WTC11 (cell line): ENCODE measurements around the gene COG4. TPM values are rescaled to one million over a fixed set of nuclear protein-coding genes. Genes with fewer than 3 reads are reported as not detected.

Experiments
- ATAC-seq: fragments of 200-7000 bp; cut with Tn5 transposase; 2 replicates; pipeline ENCODE4 v1.10.0; 2021; ENCODE audit warnings: mild to moderate bottlenecking, moderate library complexity
- CTCF ChIA-PET: fragments of 300-600 bp; sonication (Branson Sonifier 250); formaldehyde crosslinking; loops from one replicate; lab custom pipeline; 2021; ENCODE audit warnings: antibody characterized with exemption; lab: Charles Lee
- POLR2A ChIA-PET: fragments of 350-600 bp; sonication (Branson Sonifier 250); formaldehyde crosslinking; loops from one replicate; lab custom pipeline; 2021; ENCODE audit warnings: antibody characterized with exemption; lab: Charles Lee
- DNase-seq: peaks from one replicate; pipeline ENCODE4 v3.0.0; 2021; ENCODE audit warnings: low spot score
- H3K27ac Mint-ChIP-seq: 2 replicates; pipeline ENCODE4 v1.8.0; 2021; ENCODE audit warnings: mixed read lengths
- H3K27me3 Mint-ChIP-seq: 2 replicates; pipeline ENCODE4 v1.8.0; 2021; ENCODE audit warnings: low read depth, mild to moderate bottlenecking, moderate library complexity, mixed read lengths
- H3K36me3 Mint-ChIP-seq: 2 replicates; pipeline ENCODE4 v1.8.0; 2021; ENCODE audit warnings: mixed read lengths
- H3K4me1 Mint-ChIP-seq: 2 replicates; pipeline ENCODE4 v1.8.0; 2022; ENCODE audit warnings: mixed read lengths
- H3K4me3 Mint-ChIP-seq: 2 replicates; pipeline ENCODE4 v1.8.0; 2021; ENCODE audit warnings: mild to moderate bottlenecking, moderate library complexity, mixed read lengths
- H3K9me3 Mint-ChIP-seq: 2 replicates; pipeline ENCODE4 v1.8.0; 2021; ENCODE audit warnings: mixed read lengths
- ATF3 ChIP-seq: sonication (generic); formaldehyde crosslinking; conservative IDR thresholded peaks from 2 replicates; pipeline ENCODE4 v1.8.1; 2022; ENCODE audit warnings: mild to moderate bottlenecking, missing genetic modification reagents
- CDX4 ChIP-seq: fragments of 250-450 bp; sonication (Bioruptor Pico); IDR thresholded peaks from 2 replicates; pipeline ENCODE4 v1.9.0; 2021; ENCODE audit warnings: moderate library complexity, mild to moderate bottlenecking, inconsistent platforms, borderline replicate concordance
- CREB1 ChIP-seq: sonication (generic); formaldehyde crosslinking; IDR thresholded peaks from 2 replicates; pipeline ENCODE4 v1.8.0; 2023; ENCODE audit warnings: mild to moderate bottlenecking, missing genetic modification reagents
- E2F5 ChIP-seq: sonication (generic); formaldehyde crosslinking; IDR thresholded peaks from 2 replicates; pipeline ENCODE4 v1.8.1; 2022; ENCODE audit warnings: mild to moderate bottlenecking, moderate library complexity, missing genetic modification reagents
- ELF4 ChIP-seq: sonication (generic); formaldehyde crosslinking; IDR thresholded peaks from 2 replicates; pipeline ENCODE4 v1.8.1; 2022; ENCODE audit warnings: low read depth, mild to moderate bottlenecking, moderate library complexity, missing genetic modification reagents
- ESRRA ChIP-seq: sonication (generic); formaldehyde crosslinking; IDR thresholded peaks from 2 replicates; pipeline ENCODE4 v1.8.1; 2022; ENCODE audit warnings: mild to moderate bottlenecking, missing genetic modification reagents, borderline replicate concordance
- FOXP4 ChIP-seq: sonication (generic); formaldehyde crosslinking; IDR thresholded peaks from 2 replicates; pipeline ENCODE4 v1.8.0; 2022; ENCODE audit warnings: mild to moderate bottlenecking, missing genetic modification reagents
- HMGXB4 ChIP-seq: sonication (generic); formaldehyde crosslinking; IDR thresholded peaks from 2 replicates; pipeline ENCODE4 v1.8.1; 2023; ENCODE audit warnings: mild to moderate bottlenecking, moderate library complexity, missing genetic modification reagents
- IRF2 ChIP-seq: sonication (generic); formaldehyde crosslinking; IDR thresholded peaks from 2 replicates; pipeline ENCODE4 v1.8.0; 2022; ENCODE audit warnings: low read depth, missing genetic modification reagents, borderline replicate concordance
- JUN ChIP-seq: sonication (generic); formaldehyde crosslinking; IDR thresholded peaks from 2 replicates; pipeline ENCODE4 v1.8.0; 2023; ENCODE audit warnings: mild to moderate bottlenecking, missing genetic modification reagents
- NFATC4 ChIP-seq: fragments of 250-450 bp; sonication (Bioruptor Pico); IDR thresholded peaks from 2 replicates; pipeline ENCODE4 v1.9.0; 2021; ENCODE audit warnings: mild to moderate bottlenecking
- NR1H2 ChIP-seq: sonication (generic); formaldehyde crosslinking; IDR thresholded peaks from 2 replicates; pipeline ENCODE4 v1.9.0; 2021; ENCODE audit warnings: mild to moderate bottlenecking, moderate library complexity, missing genetic modification reagents
- NR2C2 ChIP-seq: sonication (generic); formaldehyde crosslinking; IDR thresholded peaks from 2 replicates; pipeline ENCODE4 v1.8.0; 2022; ENCODE audit warnings: mild to moderate bottlenecking, missing genetic modification reagents
- PRDM15 ChIP-seq: sonication (generic); formaldehyde crosslinking; IDR thresholded peaks from 2 replicates; pipeline ENCODE4 v1.8.0; 2022; ENCODE audit warnings: missing genetic modification reagents
- RELA ChIP-seq: sonication (generic); formaldehyde crosslinking; IDR thresholded peaks from 2 replicates; pipeline ENCODE4 v1.8.1; 2022; ENCODE audit warnings: missing genetic modification reagents, mild to moderate bottlenecking, borderline replicate concordance
- SMAD4 ChIP-seq: sonication (generic); formaldehyde crosslinking; IDR thresholded peaks from 2 replicates; pipeline ENCODE4 v1.8.0; 2022; ENCODE audit warnings: mild to moderate bottlenecking, missing genetic modification reagents
- TCF7 ChIP-seq: sonication (generic); formaldehyde crosslinking; IDR thresholded peaks from 2 replicates; pipeline ENCODE4 v1.8.0; 2022; ENCODE audit warnings: mild to moderate bottlenecking, low read depth, missing genetic modification reagents, moderate library complexity
- ZMAT4 ChIP-seq: fragments of 250-450 bp; sonication (Bioruptor Pico); IDR thresholded peaks from 2 replicates; pipeline ENCODE4 v1.9.0; 2021; ENCODE audit warnings: mild to moderate bottlenecking
- ZNF219 ChIP-seq: sonication (generic); formaldehyde crosslinking; IDR thresholded peaks from 2 replicates; pipeline ENCODE4 v1.8.0; 2023; ENCODE audit warnings: missing genetic modification reagents, mild to moderate bottlenecking, borderline replicate concordance
- ZNF232 ChIP-seq: sonication (generic); formaldehyde crosslinking; IDR thresholded peaks from 2 replicates; pipeline ENCODE4 v1.8.0; 2022; ENCODE audit warnings: mild to moderate bottlenecking, missing genetic modification reagents
- ZNF263 ChIP-seq: sonication (generic); formaldehyde crosslinking; IDR thresholded peaks from 2 replicates; pipeline ENCODE4 v1.8.1; 2022; ENCODE audit warnings: low read depth, mild to moderate bottlenecking, moderate library complexity, missing genetic modification reagents
- ZNF425 ChIP-seq: fragments of 250-450 bp; sonication (Bioruptor Pico); conservative IDR thresholded peaks from 2 replicates; pipeline ENCODE4 v1.9.0; 2021; ENCODE audit warnings: mild to moderate bottlenecking
- total RNA-seq: library from RNA; stranded (reverse); gene quantifications from 3 replicates; pipeline ENCODE4 v1.2.3, GENCODE V29; 2021

COG4 gene
- total RNA-seq, 1 experiment from 2014 or later, result 56.6 TPM

GRCh38 chr16:70466805-70467076 lies 56.6 kb downstream of the COG4 start:
- H3K4me3 Mint-ChIP-seq, result no peak overlapping the region
- no peaks in the 10 kb centered on the region for H3K9me3 Mint-ChIP-seq
- H3K27me3 Mint-ChIP-seq, result no peaks in the 10 kb centered on the region
- ATAC-seq, result no peak
- DNase-seq, result no peak
- no peak overlapping the region for H3K27ac Mint-ChIP-seq
- H3K36me3 Mint-ChIP-seq, result no peaks in the 10 kb centered on the region
- TF ChIP-seq CDX4 (CRISPR knock-in tag) (no peak), ZNF263 (CRISPR knock-in tag) (no peak), ZNF232 (CRISPR knock-in tag) (no peak), TCF7 (no peak), ESRRA (no peak), ZMAT4 (CRISPR knock-in tag) (no peak), NR1H2 (CRISPR knock-in tag) (no peak), ATF3 (no peak), RELA (no peak), HMGXB4 (CRISPR knock-in tag) (no peak), CREB1 (CRISPR knock-in tag) (no peak), NFATC4 (CRISPR knock-in tag) (no peak), IRF2 (CRISPR knock-in tag) (no peak), ELF4 (CRISPR knock-in tag) (no peak), SMAD4 (CRISPR knock-in tag) (no peak), ZNF219 (CRISPR knock-in tag) (no peak), NR2C2 (CRISPR knock-in tag) (no peak), FOXP4 (no peak)
- ChIA-PET POLR2A (no interaction called here), CTCF (interaction anchor here (1.3 to 1.8 kb wide), 2 partner anchors 67 to 86 kb away, joined by 3 to 6 read pairs; no protein-coding TSS in a partner anchor)
- H3K4me1 Mint-ChIP-seq, result peaks cover 3% of the 10 kb centered on the region; the same call in 1 of the 2 replicates

- ATAC-seq (no peak), DNase-seq (no peak)
- H3K9me3 Mint-ChIP-seq, result no peaks in the 10 kb centered on the region
- H3K4me1 Mint-ChIP-seq, result peaks cover 3% of the 10 kb centered on the region; the same call in 1 of the 2 replicates
- no peak overlapping the region for H3K4me3 Mint-ChIP-seq
- no peak overlapping the region for H3K27ac Mint-ChIP-seq
- no peaks in the 10 kb centered on the region for H3K27me3 Mint-ChIP-seq
- no peaks in the 10 kb centered on the region for H3K36me3 Mint-ChIP-seq
- POLR2A ChIA-PET, result no interaction called here
- CTCF ChIA-PET, result interaction anchor here (1.3 to 1.8 kb wide), 2 partner anchors 67 to 86 kb away, joined by 3 to 6 read pairs; no protein-coding TSS in a partner anchor
- TF ChIP-seq PRDM15 (CRISPR knock-in tag) (no peak), ZNF425 (no peak), E2F5 (CRISPR knock-in tag) (no peak), JUN (CRISPR knock-in tag) (no peak)
Measured at GRCh38 chr16:70465999-70466804, 57.2 kb downstream of the COG4 start.
